ENCODE data around the gene BCL7C. TPM values are rescaled to one million over a fixed set of nuclear protein-coding genes. Genes with fewer than 3 reads are reported as not detected.

The BCL7C gene
- total and polyA plus RNA-seq, 2 of the 8 experiments (the other 6 are each of a cell fraction or from before 2014, with no cell fraction given): 8.6 to 17.2 TPM

- Histone ChIP-seq H3K18ac (ENCODE audit: extremely low read depth, low read length) (no peak overlapping the region), H3K14ac (ENCODE audit: insufficient read length) (no peak overlapping the region), H3K27me3 (replicated peaks in 1 of 4; ENCODE audit: control insufficient read depth in 3 of 4, extremely low read depth in 1 of 4, insufficient read depth in 3 of 4, low read length in 3 of 4) (peaks cover 0 to 6% (median 4%) of the 10 kb centered on the region in 4 experiments; a peak in 5 of 7 replicates), H3K79me2 (ENCODE audit: control insufficient read depth in 1 of 2, insufficient read depth in 2 of 2, low read length in 2 of 2) (no peaks in the 10 kb centered on the region), H3K9me3 (ENCODE audit: insufficient read depth in 2 of 2, low read depth in 1 of 2, low read length in 1 of 2) (no peaks in the 10 kb centered on the region), H3K4ac (replicated peaks; ENCODE audit: insufficient read length, low read depth, low read length) (no peak overlapping the region), H3K79me1 (ENCODE audit: low read depth, low read length) (peaks cover 4% of the 10 kb centered on the region; the same call in 1 of the 2 replicates), H2BK20ac (ENCODE audit: low read length) (no peak overlapping the region), H2BK15ac (ENCODE audit: low read length) (no peak overlapping the region), H3K4me3 (ENCODE audit: extremely low read depth in 1 of 4, insufficient read depth in 2 of 4, low read depth in 3 of 4, low read length in 4 of 4) (no peak overlapping the region), H2BK5ac (ENCODE audit: low read depth, low read length) (no peak overlapping the region), H2AK5ac (ENCODE audit: low read depth, low read length) (no peak overlapping the region), H3K4me1 (replicated peaks in 1 of 4; ENCODE audit: control insufficient read depth in 3 of 4, insufficient read depth in 4 of 4, low read length in 3 of 4) (peaks cover 3 to 10% (median 6%) of the 10 kb centered on the region in 4 experiments), H4K20me1 (replicated peaks in 1 of 2; ENCODE audit: control insufficient read depth in 1 of 2, insufficient read depth in 2 of 2, low read length in 2 of 2) (peaks cover 0 to 6% of the 10 kb centered on the region in 2 experiments), H3K56ac (replicated peaks; ENCODE audit: insufficient read length, low read depth, low read length) (no peak overlapping the region), H3K9ac (replicated peaks in 1 of 4; ENCODE audit: extremely low read depth in 1 of 4, low read depth in 3 of 4, low read length in 3 of 4) (no peak overlapping the region), H3K23ac (ENCODE audit: insufficient read length) (no peak overlapping the region), H4K91ac (replicated peaks; ENCODE audit: insufficient read length, low read length) (no peak overlapping the region), H2BK12ac (ENCODE audit: low read depth, low read length) (no peak overlapping the region), H3K4me2 (ENCODE audit: insufficient read depth in 1 of 2, low read depth in 2 of 2, low read length in 2 of 2) (no peak overlapping the region), H4K8ac (ENCODE audit: extremely low read depth, insufficient read depth, low read length) (no peak overlapping the region), H4K5ac (ENCODE audit: insufficient read length, low read depth, low read length) (no peak overlapping the region), H3K23me2 (ENCODE audit: low read depth, low read length) (peaks cover 12% of the 10 kb centered on the region), H2BK120ac (replicated peaks; ENCODE audit: low read depth, low read length) (no peak overlapping the region), H2AFZ (ENCODE audit: low read length) (no peak overlapping the region), H3K27ac (ENCODE audit: low read depth, low read length) (no peak overlapping the region), H3K36me3 (ENCODE audit: control insufficient read depth in 2 of 4, insufficient read depth in 4 of 4, low read length in 3 of 4) (peaks cover 0 to 5% (median 0%) of the 10 kb centered on the region in 4 experiments; a peak in 3 of 8 replicates)
- DNase-seq (ENCODE audit: low read depth in 1 of 2, low spot score in 2 of 2) (no peak), FAIRE-seq (no peak)
- 95% methylated on average over 5 of the region's 5 CpGs; no CpG with 5 or more reads in 1 of the 2 experiments for WGBS, 2 experiments (ENCODE audit: extremely low coverage in 1 of 2, insufficient coverage in 1 of 2, insufficient read length in 1 of 2, insufficient replicate concordance in 2 of 2, low coverage in 1 of 2, low lambda C conversion rate in 2 of 2, missing lambda C conversion rate in 1 of 2)
- CTCF ChIA-PET (ENCODE audit: partially characterized antibody): interaction anchor here (0.9 to 2.5 kb wide), 4 partner anchors 9 to 52 kb away, joined by 3 to 10 read pairs (median 5); no protein-coding TSS in a partner anchor
- POLR2A ChIA-PET (ENCODE audit: partially characterized antibody): interaction anchor here (0.7 to 1.6 kb wide), 4 partner anchors 11 to 75 kb away, joined by 3 to 5 read pairs (median 4); no protein-coding TSS in a partner anchor
- TF ChIP-seq RNF2 (IDR thresholded peaks at IDR 0.05; ENCODE audit: borderline replicate concordance, low read depth, low read length, missing control alignments, poor library complexity, severe bottlenecking) (no peak), SP1 (IDR thresholded peaks at IDR 0.05; ENCODE audit: low read depth, low read length) (no peak), CREB1 (IDR thresholded peaks at IDR 0.05) (no peak), SIRT6 (IDR thresholded peaks at IDR 0.05; ENCODE audit: low read length) (no peak), CHD2 (IDR thresholded peaks at IDR 0.05; ENCODE audit: low read length) (no peak), RFX5 (IDR thresholded peaks at IDR 0.05; ENCODE audit: borderline replicate concordance, low read depth, low read length) (no peak), SRF (IDR thresholded peaks at IDR 0.05; ENCODE audit: low read depth, low read length) (no peak), JUND (IDR thresholded peaks at IDR 0.05; ENCODE audit: low read length) (no peak), E2F6 (IDR thresholded peaks at IDR 0.05) (no peak), KDM1A (IDR thresholded peaks at IDR 0.05; ENCODE audit: borderline replicate concordance, low read length) (no peak), EZH2 (IDR thresholded peaks at IDR 0.05; ENCODE audit: low read depth, low read length, severe bottlenecking) (no peak), YY1 (IDR thresholded peaks at IDR 0.05; ENCODE audit: low read depth, low read length) (no peak), KDM4A (IDR thresholded peaks at IDR 0.05; ENCODE audit: low read depth, low read length, severe bottlenecking) (no peak), JUN (IDR thresholded peaks at IDR 0.05; ENCODE audit: low read depth, low read length) (no peak)
Measured at GRCh38 chr16:30889721-30890120, 4.2 kb downstream of the BCL7C start.
